NCI-H2107 (cell line): ENCODE data around the gene PRKN.

Experiments
- DNase-seq: peaks from one replicate; lab custom pipeline; 2025; lab: John Stamatoyannopoulos, UW

Gene PRKN

GRCh38 chr6:162237331-162237730 lies 490.2 kb downstream of the PRKN start:
- DNase-seq: no peak

GRCh38 chr6:162234631-162235030 lies 492.9 kb downstream of the PRKN start:
- DNase-seq: no peak

GRCh38 chr6:162230147-162230752 lies 497.3 kb downstream of the PRKN start:
- no peak for DNase-seq

- DNase-seq: no peak
Observed at GRCh38 chr6:162229093-162229492, 498.5 kb downstream of the PRKN start.

GRCh38 chr6:162226803-162227202 lies 500.8 kb downstream of the PRKN start:
- no peak for DNase-seq

- no peak for DNase-seq
Observed at GRCh38 chr6:162222521-162222920, 505.0 kb downstream of the PRKN start.

GRCh38 chr6:162220876-162221275 lies 506.7 kb downstream of the PRKN start:
- DNase-seq: no peak

GRCh38 chr6:162219266-162219665 lies 508.3 kb downstream of the PRKN start:
- DNase-seq: no peak

GRCh38 chr6:162217811-162218493 lies 509.6 kb downstream of the PRKN start:
- no peak for DNase-seq

- DNase-seq: no peak
Observed at GRCh38 chr6:162217058-162217457, 510.5 kb downstream of the PRKN start.

GRCh38 chr6:162211777-162212176 lies 515.8 kb downstream of the PRKN start:
- no peak for DNase-seq

GRCh38 chr6:162211022-162211421 lies 516.5 kb downstream of the PRKN start:
- DNase-seq: no peak

- DNase-seq: no peak
Observed at GRCh38 chr6:162203287-162203686, 524.3 kb downstream of the PRKN start.

- no peak for DNase-seq
Observed at GRCh38 chr6:162200945-162201690, 526.4 kb downstream of the PRKN start.

GRCh38 chr6:162200041-162200440 lies 527.5 kb downstream of the PRKN start:
- DNase-seq: no peak

GRCh38 chr6:162198925-162199324 lies 528.6 kb downstream of the PRKN start:
- no peak for DNase-seq

- DNase-seq: no peak
Observed at GRCh38 chr6:162198076-162198475, 529.5 kb downstream of the PRKN start.

- DNase-seq: no peak
Observed at GRCh38 chr6:162195441-162195840, 532.1 kb downstream of the PRKN start.

GRCh38 chr6:162190981-162191380 lies 536.6 kb downstream of the PRKN start:
- no peak for DNase-seq

- no peak for DNase-seq
Observed at GRCh38 chr6:162187168-162187935, 540.2 kb downstream of the PRKN start.

- DNase-seq: no peak
Observed at GRCh38 chr6:162184465-162184864, 543.1 kb downstream of the PRKN start.

- DNase-seq: no peak
Observed at GRCh38 chr6:162181741-162182401, 545.7 kb downstream of the PRKN start.
